ENCODE results near the gene HCFC1. TPM values are rescaled to one million over a fixed set of nuclear protein-coding genes. Genes with fewer than 3 reads are reported as not detected.
A peak's percentile ranks its signal among the peaks of the same experiment; 100 is the strongest.

HCFC1 gene
- total and polyA plus RNA-seq, 9 of the 15 experiments (the other 6 are each of a cell fraction or from before 2014, with no cell fraction given) = 2.8 to 133 (median 17.1) TPM

GRCh38 chrX:154002215-154002719, 30.6 kb upstream of the HCFC1 start (continued):
- TF ChIP-seq, protein P1, sequence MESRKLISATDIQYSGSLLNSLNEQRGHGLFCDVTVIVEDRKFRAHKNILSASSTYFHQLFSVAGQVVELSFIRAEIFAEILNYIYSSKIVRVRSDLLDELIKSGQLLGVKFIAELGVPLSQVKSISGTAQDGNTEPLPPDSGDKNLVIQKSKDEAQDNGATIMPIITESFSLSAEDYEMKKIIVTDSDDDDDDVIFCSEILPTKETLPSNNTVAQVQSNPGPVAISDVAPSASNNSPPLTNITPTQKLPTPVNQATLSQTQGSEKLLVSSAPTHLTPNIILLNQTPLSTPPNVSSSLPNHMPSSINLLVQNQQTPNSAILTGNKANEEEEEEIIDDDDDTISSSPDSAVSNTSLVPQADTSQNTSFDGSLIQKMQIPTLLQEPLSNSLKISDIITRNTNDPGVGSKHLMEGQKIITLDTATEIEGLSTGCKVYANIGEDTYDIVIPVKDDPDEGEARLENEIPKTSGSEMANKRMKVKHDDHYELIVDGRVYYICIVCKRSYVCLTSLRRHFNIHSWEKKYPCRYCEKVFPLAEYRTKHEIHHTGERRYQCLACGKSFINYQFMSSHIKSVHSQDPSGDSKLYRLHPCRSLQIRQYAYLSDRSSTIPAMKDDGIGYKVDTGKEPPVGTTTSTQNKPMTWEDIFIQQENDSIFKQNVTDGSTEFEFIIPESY (CRISPR knock-in tag; IDR thresholded peaks at IDR 0.05) = no peak
- no peak for TF ChIP-seq ZBTB8A (IDR thresholded peaks at IDR 0.05; ENCODE audit: partially characterized antibody)
- TF ChIP-seq NKRF (IDR thresholded peaks at IDR 0.05; ENCODE audit: borderline replicate concordance) = no peak
- TF ChIP-seq ZNF444 (CRISPR knock-in tag; IDR thresholded peaks at IDR 0.05) = peak; percentile 73; the same call in 1 of the 2 replicates
- TF ChIP-seq NR2F6 (CRISPR knock-in tag; IDR thresholded peaks at IDR 0.05) = no peak
- TF ChIP-seq KAT2B (IDR thresholded peaks at IDR 0.05; ENCODE audit: low read depth, low read length) = no peak
- TF ChIP-seq TEAD1 (CRISPR knock-in tag; IDR thresholded peaks at IDR 0.05) = peak in 1 of 2 experiments; percentile 94; a peak in 2 of 4 replicates
- TF ChIP-seq, protein P2, sequence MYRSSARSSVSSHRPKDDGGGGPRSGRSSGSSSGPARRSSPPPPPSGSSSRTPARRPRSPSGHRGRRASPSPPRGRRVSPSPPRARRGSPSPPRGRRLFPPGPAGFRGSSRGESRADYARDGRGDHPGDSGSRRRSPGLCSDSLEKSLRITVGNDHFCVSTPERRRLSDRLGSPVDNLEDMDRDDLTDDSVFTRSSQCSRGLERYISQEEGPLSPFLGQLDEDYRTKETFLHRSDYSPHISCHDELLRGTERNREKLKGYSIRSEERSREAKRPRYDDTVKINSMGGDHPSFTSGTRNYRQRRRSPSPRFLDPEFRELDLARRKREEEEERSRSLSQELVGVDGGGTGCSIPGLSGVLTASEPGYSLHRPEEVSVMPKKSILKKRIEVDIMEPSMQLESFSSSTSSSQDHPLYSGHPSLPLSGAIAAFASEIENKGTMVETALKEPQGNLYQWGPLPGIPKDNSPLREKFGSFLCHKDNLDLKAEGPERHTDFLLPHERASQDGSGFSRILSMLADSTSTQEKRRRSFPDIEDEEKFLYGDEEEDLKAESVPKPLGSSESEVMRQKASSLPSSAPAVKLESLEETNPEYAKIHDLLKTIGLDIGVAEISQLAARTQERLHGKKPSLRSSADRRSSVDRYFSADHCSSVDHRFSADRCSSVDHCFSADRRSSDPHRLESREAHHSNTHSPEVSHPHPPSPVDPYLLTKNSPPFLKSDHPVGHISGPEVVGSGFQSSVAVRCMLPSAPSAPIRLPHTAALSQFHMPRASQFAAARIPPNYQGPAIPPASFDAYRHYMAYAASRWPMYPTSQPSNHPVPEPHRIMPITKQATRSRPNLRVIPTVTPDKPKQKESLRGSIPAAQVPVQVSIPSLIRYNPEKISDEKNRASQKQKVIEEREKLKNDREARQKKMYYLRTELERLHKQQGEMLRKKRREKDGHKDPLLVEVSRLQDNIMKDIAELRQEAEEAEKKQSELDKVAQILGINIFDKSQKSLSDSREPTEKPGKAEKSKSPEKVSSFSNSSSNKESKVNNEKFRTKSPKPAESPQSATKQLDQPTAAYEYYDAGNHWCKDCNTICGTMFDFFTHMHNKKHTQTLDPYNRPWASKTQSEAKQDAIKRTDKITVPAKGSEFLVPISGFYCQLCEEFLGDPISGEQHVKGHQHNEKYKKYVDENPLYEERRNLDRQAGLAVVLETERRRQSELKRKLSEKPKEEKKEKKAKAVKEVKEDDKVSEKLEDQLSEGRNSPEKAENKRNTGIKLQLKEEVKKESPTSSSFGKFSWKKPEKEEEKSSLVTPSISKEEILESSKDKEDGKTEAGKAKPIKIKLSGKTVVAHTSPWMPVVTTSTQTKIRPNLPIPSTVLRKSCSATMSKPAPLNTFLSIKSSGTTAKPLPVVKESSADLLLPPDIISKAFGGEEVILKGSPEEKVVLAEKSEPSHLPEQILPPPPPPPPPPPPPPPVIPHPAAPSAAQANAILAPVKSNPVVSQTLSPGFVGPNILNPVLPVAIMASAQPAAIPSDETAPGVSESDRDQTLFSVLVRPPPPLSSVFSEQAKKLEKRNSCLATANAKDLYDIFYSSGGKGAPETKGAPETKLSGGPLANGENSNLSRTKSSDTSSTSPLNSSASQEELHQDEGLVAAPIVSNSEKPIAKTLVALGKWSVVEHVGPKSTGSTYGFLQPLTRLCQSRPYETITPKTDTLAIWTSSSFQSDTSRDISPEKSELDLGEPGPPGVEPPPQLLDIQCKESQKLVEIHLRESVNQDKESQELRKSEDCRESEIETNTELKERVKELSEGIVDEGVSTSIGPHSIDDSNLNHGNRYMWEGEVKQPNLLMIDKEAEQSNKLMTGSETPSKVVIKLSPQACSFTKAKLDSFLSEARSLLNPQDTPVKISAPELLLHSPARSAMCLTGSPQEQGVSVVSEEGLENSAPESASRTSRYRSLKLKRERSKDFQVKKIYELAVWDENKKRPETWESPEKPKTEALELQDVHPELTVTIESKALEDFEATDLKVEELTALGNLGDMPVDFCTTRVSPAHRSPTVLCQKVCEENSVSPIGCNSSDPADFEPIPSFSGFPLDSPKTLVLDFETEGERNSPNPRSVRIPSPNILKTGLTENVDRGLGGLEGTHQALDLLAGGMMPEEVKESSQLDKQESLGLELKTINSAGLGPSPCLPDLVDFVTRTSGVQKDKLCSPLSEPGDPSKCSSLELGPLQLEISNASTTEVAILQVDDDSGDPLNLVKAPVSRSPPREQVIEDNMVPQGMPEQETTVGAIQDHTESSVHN (IDR thresholded peaks at IDR 0.05; ENCODE audit: borderline replicate concordance in 1 of 2, low read depth in 1 of 2) = no peak
- TF ChIP-seq RHOXF2B (CRISPR knock-in tag; conservative IDR thresholded peaks at IDR 0.05) = no peak
- TF ChIP-seq FOXP1 (CRISPR knock-in tag; IDR thresholded peaks at IDR 0.05) = 0 out of 2 replicates have a peak, but pooled peaks have one; percentile 25
- TF ChIP-seq DIDO1 (tag; IDR thresholded peaks at IDR 0.05; ENCODE audit: low read depth) = peak; percentile 69; the same call in 1 of the 2 replicates
- no peak for TF ChIP-seq ZNF699 (CRISPR knock-in tag; IDR thresholded peaks at IDR 0.05; ENCODE audit: insufficient replicate concordance)
